ENCODE results near the gene CIB4.

CIB4 gene

GRCh38 chr2:26534865-26535662 is 106.1 kb downstream of the CIB4 start:
- ATAC-seq (ENCODE audit: insufficient read depth, low read depth) = no peak
- no peak overlapping the region for H3K9ac ChIP-seq (ENCODE audit: low read depth, low read length)
- H3K4me2 ChIP-seq (ENCODE audit: insufficient read depth, low read length) = no peak overlapping the region

DNA sequence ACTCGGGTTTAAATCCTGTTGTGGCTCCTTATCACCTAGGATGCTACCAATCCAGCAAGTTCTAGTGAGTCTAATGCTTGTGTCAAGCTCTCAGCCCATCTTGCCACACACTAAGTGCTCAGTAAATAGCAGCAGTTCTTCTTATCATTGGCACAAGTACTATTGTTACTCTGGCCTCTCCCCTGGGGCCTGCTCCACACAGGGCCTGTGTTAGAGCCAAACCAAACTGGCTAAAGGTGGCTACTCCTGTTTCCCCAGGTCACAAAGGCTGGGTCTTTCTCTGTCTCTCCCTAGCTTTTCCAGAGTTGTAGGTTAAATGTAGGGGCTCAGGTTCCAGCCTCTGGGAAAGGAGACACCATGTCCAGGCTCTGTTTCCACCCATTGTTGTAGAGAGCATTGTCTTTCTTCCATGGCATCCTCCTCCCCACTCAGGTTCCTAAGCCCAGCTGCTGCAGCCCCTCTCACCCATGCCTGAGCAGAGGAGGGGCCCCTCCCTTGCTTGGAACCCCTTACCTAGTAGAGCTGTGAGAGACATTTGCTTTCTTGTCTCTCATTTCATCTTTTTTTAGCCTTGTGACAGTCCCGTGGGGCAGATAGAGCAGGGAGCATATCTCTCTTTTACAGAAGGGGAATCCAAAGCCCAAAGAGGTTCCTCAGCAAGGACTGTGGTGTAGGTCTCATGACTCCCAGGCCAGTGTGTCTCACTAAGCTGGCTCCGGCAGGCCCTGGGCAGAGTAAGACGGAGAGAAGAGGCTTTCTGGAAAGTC is 106.9 kb downstream of the CIB4 start:
- no peak for TF ChIP-seq EZH2 (IDR thresholded peaks at IDR 0.05; ENCODE audit: borderline replicate concordance, low read depth, low read length, severe bottlenecking)
- TF ChIP-seq CTCF (IDR thresholded peaks at IDR 0.05; ENCODE audit: borderline replicate concordance, extremely low read depth, low read length, poor library complexity, severe bottlenecking) = no peak
- ATAC-seq (ENCODE audit: insufficient read depth, low read depth) = no peak
- Histone ChIP-seq H3K4me3 (ENCODE audit: low read depth in 1 of 2, low read length in 2 of 2) (no peak overlapping the region), H4K20me1 (ENCODE audit: insufficient read depth, low read length) (no peaks in the 10 kb centered on the region; the same call in 1 of the 2 replicates), H3K9me3 (ENCODE audit: insufficient read depth, low read length, severe bottlenecking) (no peaks in the 10 kb centered on the region), H3K4me1 (ENCODE audit: insufficient read depth, low read length) (no peaks in the 10 kb centered on the region), H2AFZ (ENCODE audit: low read depth, low read length) (no peak overlapping the region), H3K79me2 (ENCODE audit: insufficient read depth, low read length) (no peaks in the 10 kb centered on the region), H3K27ac (ENCODE audit: low read length) (no peak overlapping the region), H3K27me3 (ENCODE audit: insufficient read depth, low read length, poor library complexity) (peaks cover 3% of the 10 kb centered on the region), H3K36me3 (ENCODE audit: insufficient read depth, low read length) (no peaks in the 10 kb centered on the region), H3K9ac (ENCODE audit: low read depth, low read length) (no peak overlapping the region), H3K4me2 (ENCODE audit: insufficient read depth, low read length) (no peak overlapping the region)
- no peak for DNase-seq

More at GRCh38 chr2:26534865-26535662, 106.1 kb downstream of the CIB4 start:
- Histone ChIP-seq H3K79me2 (ENCODE audit: insufficient read depth, low read length) (no peaks in the 10 kb centered on the region), H3K36me3 (ENCODE audit: insufficient read depth, low read length) (no peaks in the 10 kb centered on the region), H3K27me3 (ENCODE audit: insufficient read depth, low read length, poor library complexity) (peaks cover 4% of the 10 kb centered on the region), H2AFZ (ENCODE audit: low read depth, low read length) (no peak overlapping the region), H4K20me1 (ENCODE audit: insufficient read depth, low read length) (no peaks in the 10 kb centered on the region; the same call in 1 of the 2 replicates), H3K4me1 (ENCODE audit: insufficient read depth, low read length) (no peaks in the 10 kb centered on the region), H3K4me3 (ENCODE audit: low read depth in 1 of 2, low read length in 2 of 2) (no peak overlapping the region), H3K9me3 (ENCODE audit: insufficient read depth, low read length, severe bottlenecking) (no peaks in the 10 kb centered on the region), H3K27ac (ENCODE audit: low read length) (no peak overlapping the region)
- TF ChIP-seq EZH2 (IDR thresholded peaks at IDR 0.05; ENCODE audit: borderline replicate concordance, low read depth, low read length, severe bottlenecking) (no peak), CTCF (IDR thresholded peaks at IDR 0.05; ENCODE audit: borderline replicate concordance, extremely low read depth, low read length, poor library complexity, severe bottlenecking) (no peak)
- no peak for DNase-seq

GRCh38 chr2:26533661-26534060 is 107.5 kb downstream of the CIB4 start:
- no peak for DNase-seq
- no peak for ATAC-seq (ENCODE audit: insufficient read depth, low read depth)
- no peaks in the 10 kb centered on the region for H3K9me3 ChIP-seq (ENCODE audit: insufficient read depth, low read length, severe bottlenecking)
- no peak overlapping the region for H3K27ac ChIP-seq (ENCODE audit: low read length)
- no peak overlapping the region for H3K9ac ChIP-seq (ENCODE audit: low read depth, low read length)
- H3K79me2 ChIP-seq (ENCODE audit: insufficient read depth, low read length) = no peaks in the 10 kb centered on the region
- no peak overlapping the region for H2AFZ ChIP-seq (ENCODE audit: low read depth, low read length)
- H3K4me3 ChIP-seq (ENCODE audit: low read depth in 1 of 2, low read length in 2 of 2) = no peak overlapping the region
- no peaks in the 10 kb centered on the region for H3K4me1 ChIP-seq (ENCODE audit: insufficient read depth, low read length)
- TF ChIP-seq EZH2 (IDR thresholded peaks at IDR 0.05; ENCODE audit: borderline replicate concordance, low read depth, low read length, severe bottlenecking) (no peak), CTCF (IDR thresholded peaks at IDR 0.05; ENCODE audit: borderline replicate concordance, extremely low read depth, low read length, poor library complexity, severe bottlenecking) (no peak)
- H3K27me3 ChIP-seq (ENCODE audit: insufficient read depth, low read length, poor library complexity) = peaks cover 3% of the 10 kb centered on the region
- H4K20me1 ChIP-seq (ENCODE audit: insufficient read depth, low read length) = no peaks in the 10 kb centered on the region; the same call in 1 of the 2 replicates
- no peak overlapping the region for H3K4me2 ChIP-seq (ENCODE audit: insufficient read depth, low read length)
- no peaks in the 10 kb centered on the region for H3K36me3 ChIP-seq (ENCODE audit: insufficient read depth, low read length)

Data from DND-41 (cell line).